ENCODE data around the gene MAP3K7. TPM values are rescaled to one million over a fixed set of nuclear protein-coding genes. Genes with fewer than 3 reads are reported as not detected.

MAP3K7 gene
- total RNA-seq, 1 experiment from 2014 or later, result 26.6 TPM

GRCh38 chr6:90611543-90612312 is 24.9 kb upstream of the MAP3K7 start:
- CTCF ChIA-PET, result no interaction called here
- BruUV-seq (replicated peaks), result no TSS peak
- Histone ChIP-seq H3K4me3 (replicated peaks in 1 of 2; ENCODE audit: low read depth in 1 of 2, low read length in 2 of 2) (no peak overlapping the region), H3K27ac (ENCODE audit: low read depth, low read length) (no peak overlapping the region), H3K4me1 (ENCODE audit: control insufficient read depth in 1 of 2, insufficient read depth in 2 of 2, low read length in 2 of 2) (no peaks in the 10 kb centered on the region), H3K9ac (ENCODE audit: low read length) (no peak overlapping the region), H3K9me3 (ENCODE audit: control insufficient read depth in 1 of 2, insufficient read depth in 1 of 2, low read depth in 1 of 2, low read length in 2 of 2) (no peaks in the 10 kb centered on the region), H2AFZ (ENCODE audit: low read depth, low read length, poor library complexity, severe bottlenecking) (no peak overlapping the region), H3K36me3 (ENCODE audit: control insufficient read depth in 1 of 2, insufficient read depth in 2 of 2, low read length in 2 of 2) (no peaks in the 10 kb centered on the region), H3K27me3 (ENCODE audit: insufficient read depth, low read length) (peaks cover 45% of the 10 kb centered on the region), H3K79me2 (ENCODE audit: insufficient read depth, low read length) (no peaks in the 10 kb centered on the region), H3K9me2 (ENCODE audit: insufficient read depth) (no peaks in the 10 kb centered on the region), H3K4me2 (ENCODE audit: low read length) (no peak overlapping the region), H4K20me1 (ENCODE audit: insufficient read depth) (no peaks in the 10 kb centered on the region)
- RAD21 ChIA-PET (ENCODE audit: low non-redundant PET in 1 of 2, low total read pairs in 2 of 2, uncharacterized antibody in 2 of 2, unreplicated experiment in 2 of 2), result no interaction called here
- TF ChIP-seq YY1 (IDR thresholded peaks at IDR 0.05; ENCODE audit: extremely low read depth, insufficient replicate concordance, low read depth, low read length), result no peak
- TF ChIP-seq, protein P1, sequence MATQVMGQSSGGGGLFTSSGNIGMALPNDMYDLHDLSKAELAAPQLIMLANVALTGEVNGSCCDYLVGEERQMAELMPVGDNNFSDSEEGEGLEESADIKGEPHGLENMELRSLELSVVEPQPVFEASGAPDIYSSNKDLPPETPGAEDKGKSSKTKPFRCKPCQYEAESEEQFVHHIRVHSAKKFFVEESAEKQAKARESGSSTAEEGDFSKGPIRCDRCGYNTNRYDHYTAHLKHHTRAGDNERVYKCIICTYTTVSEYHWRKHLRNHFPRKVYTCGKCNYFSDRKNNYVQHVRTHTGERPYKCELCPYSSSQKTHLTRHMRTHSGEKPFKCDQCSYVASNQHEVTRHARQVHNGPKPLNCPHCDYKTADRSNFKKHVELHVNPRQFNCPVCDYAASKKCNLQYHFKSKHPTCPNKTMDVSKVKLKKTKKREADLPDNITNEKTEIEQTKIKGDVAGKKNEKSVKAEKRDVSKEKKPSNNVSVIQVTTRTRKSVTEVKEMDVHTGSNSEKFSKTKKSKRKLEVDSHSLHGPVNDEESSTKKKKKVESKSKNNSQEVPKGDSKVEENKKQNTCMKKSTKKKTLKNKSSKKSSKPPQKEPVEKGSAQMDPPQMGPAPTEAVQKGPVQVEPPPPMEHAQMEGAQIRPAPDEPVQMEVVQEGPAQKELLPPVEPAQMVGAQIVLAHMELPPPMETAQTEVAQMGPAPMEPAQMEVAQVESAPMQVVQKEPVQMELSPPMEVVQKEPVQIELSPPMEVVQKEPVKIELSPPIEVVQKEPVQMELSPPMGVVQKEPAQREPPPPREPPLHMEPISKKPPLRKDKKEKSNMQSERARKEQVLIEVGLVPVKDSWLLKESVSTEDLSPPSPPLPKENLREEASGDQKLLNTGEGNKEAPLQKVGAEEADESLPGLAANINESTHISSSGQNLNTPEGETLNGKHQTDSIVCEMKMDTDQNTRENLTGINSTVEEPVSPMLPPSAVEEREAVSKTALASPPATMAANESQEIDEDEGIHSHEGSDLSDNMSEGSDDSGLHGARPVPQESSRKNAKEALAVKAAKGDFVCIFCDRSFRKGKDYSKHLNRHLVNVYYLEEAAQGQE (IDR thresholded peaks at IDR 0.05; ENCODE audit: low read depth), result no peak
- no peak for TF ChIP-seq POLR2AphosphoS5 (IDR thresholded peaks at IDR 0.05; ENCODE audit: low read depth, low read length)
- TF ChIP-seq POLR2A (IDR thresholded peaks at IDR 0.05; ENCODE audit: borderline replicate concordance, extremely low read depth, insufficient read depth, insufficient read length), result no peak
- no peak for TF ChIP-seq TCF7L2 (IDR thresholded peaks at IDR 0.05; ENCODE audit: borderline replicate concordance, extremely low read depth, insufficient read depth, insufficient read length)
- no peak for TF ChIP-seq ELF1 (IDR thresholded peaks at IDR 0.05; ENCODE audit: borderline replicate concordance, low read depth)
- no peak for TF ChIP-seq RAD21 (IDR thresholded peaks at IDR 0.05; ENCODE audit: low read depth)
- TF ChIP-seq SRF (IDR thresholded peaks at IDR 0.05; ENCODE audit: low read depth), result no peak
- POLR2A ChIA-PET, result no interaction called here
- intact Hi-C loops (cut with micrococcal nuclease), result no loop called here
- ATAC-seq (no peak), DNase-seq (ENCODE audit: low read depth, low spot score) (no peak)

Measured in HCT116 (cell line).